ENCODE data around the gene RBFOX1.

GRCh38 chr16:7612671-7613070, 280.0 kb downstream of the RBFOX1 start:
- TF ChIP-seq POLR2AphosphoS5 (IDR thresholded peaks at IDR 0.05) (no peak), POLR2A (IDR thresholded peaks at IDR 0.05) (no peak), CTCF (IDR thresholded peaks at IDR 0.05) (no peak)
